ENCODE data around the gene MCEMP1. TPM values are rescaled to one million over a fixed set of nuclear protein-coding genes. Genes with fewer than 3 reads are reported as not detected.

MCEMP1 gene
- total and polyA plus RNA-seq, 2 of the 4 experiments (the other 2 are of a cell fraction): 0.15 TPM; not detected in 1

DNA sequence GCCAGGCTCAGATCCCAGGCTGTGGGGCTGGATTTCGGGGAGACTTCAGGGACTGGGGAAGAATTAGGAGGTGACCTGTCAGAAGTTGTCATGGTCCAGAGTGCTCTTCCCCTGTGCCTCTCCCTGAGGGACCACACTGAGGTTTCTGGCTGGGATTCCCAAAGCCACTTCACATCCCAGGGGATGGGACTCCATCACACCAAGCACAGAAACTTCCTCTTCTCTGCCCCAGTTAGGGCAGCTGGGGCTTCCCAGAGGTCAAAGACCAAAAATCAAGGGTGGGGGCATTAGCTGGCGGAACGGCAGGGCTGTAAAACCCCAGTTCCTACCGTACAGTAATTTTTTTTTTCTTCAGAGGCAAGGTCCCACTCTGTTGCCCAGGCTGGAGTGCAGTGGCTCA, 17.6 kb downstream of the MCEMP1 start:
- H3K56ac ChIP-seq (ENCODE audit: extremely low read depth, insufficient read depth, low read length): no peak overlapping the region
- in situ Hi-C loops (cut with MboI; ENCODE audit: low sequenced_read_pairs) (no loop called here), dilution Hi-C loops (cut with HindIII; ENCODE audit: low sequenced_read_pairs, unreplicated experiment) (no loop called here), intact Hi-C loops (cut with micrococcal nuclease) (no loop called here)
- H3K14ac ChIP-seq (replicated peaks; ENCODE audit: low read depth, low read length): no peak overlapping the region
- no peak overlapping the region for H2AK5ac ChIP-seq (ENCODE audit: low read depth, low read length)
- no peaks in the 10 kb centered on the region for H3K79me1 ChIP-seq (ENCODE audit: low read depth in 1 of 2, low read length in 2 of 2)
- no peak overlapping the region for H3K4ac ChIP-seq (ENCODE audit: low read depth, low read length)
- no peak overlapping the region for H3K23ac ChIP-seq (ENCODE audit: low read depth, low read length)
- no peak overlapping the region for H3K18ac ChIP-seq (ENCODE audit: low read depth, low read length)
- H3K27ac ChIP-seq (ENCODE audit: insufficient read depth, low read length): no peak overlapping the region
- peaks cover 2% of the 10 kb centered on the region; the same call in 1 of the 2 replicates for H3K9me3 ChIP-seq (ENCODE audit: control insufficient read depth, insufficient read depth, low read length)
- ChIA-PET POLR2A (ENCODE audit: unreplicated experiment) (no interaction called here), CTCF (no interaction called here)
- WGBS, 2 experiments (ENCODE audit: extremely low coverage in 2 of 2, insufficient read length in 1 of 2): no CpG with 5 or more reads among the region's 4 CpGs
- no peak overlapping the region for H3K4me2 ChIP-seq (ENCODE audit: low read depth, low read length)
- H2AFZ ChIP-seq (replicated peaks; ENCODE audit: low read length, poor library complexity): no peak overlapping the region
- H4K91ac ChIP-seq (ENCODE audit: insufficient read depth, low read depth, low read length): no peak overlapping the region
- no peak for DNase-seq
- no peak overlapping the region for H4K8ac ChIP-seq (ENCODE audit: low read depth in 2 of 2, low read length in 2 of 2)
- H2BK20ac ChIP-seq (ENCODE audit: low read depth, low read length): no peak overlapping the region
- peaks cover 16% of the 10 kb centered on the region for H3K27me3 ChIP-seq (ENCODE audit: control insufficient read depth, insufficient read depth, low read length)
- no peak overlapping the region for H3K9ac ChIP-seq (ENCODE audit: low read depth, low read length)
- no peak overlapping the region for H2BK5ac ChIP-seq (ENCODE audit: low read depth, low read length, poor library complexity, severe bottlenecking)
- no peak for TF ChIP-seq MAZ (IDR thresholded peaks at IDR 0.05; ENCODE audit: borderline replicate concordance, low read depth, low read length)
- no peak for ATAC-seq (ENCODE audit: low read depth)
- no peaks in the 10 kb centered on the region for H3K9me1 ChIP-seq (ENCODE audit: insufficient read depth, low read length)
- no peak overlapping the region for H2BK120ac ChIP-seq (ENCODE audit: low read depth, low read length)
- BruUV-seq (replicated peaks): no TSS peak
- no peaks in the 10 kb centered on the region for H3K4me1 ChIP-seq (ENCODE audit: control insufficient read depth, insufficient read depth, low read length)
- H2AK9ac ChIP-seq (replicated peaks; ENCODE audit: low read depth, low read length, poor library complexity): no peak overlapping the region
- no peaks in the 10 kb centered on the region for H4K20me1 ChIP-seq (ENCODE audit: insufficient read depth, low read length)
- no peak overlapping the region for H3K4me3 ChIP-seq (ENCODE audit: insufficient read depth, low read depth, low read length)
- no peaks in the 10 kb centered on the region for H3K36me3 ChIP-seq (ENCODE audit: control insufficient read depth, insufficient read depth, low read length)
- H4K5ac ChIP-seq (ENCODE audit: low read depth, low read length): no peak overlapping the region
- no peak overlapping the region for H2BK15ac ChIP-seq (ENCODE audit: low read depth, low read length)

Data from IMR-90 (cell line).